ENCODE data around the gene ZMYM4. TPM values are rescaled to one million over a fixed set of nuclear protein-coding genes. Genes with fewer than 3 reads are reported as not detected.

ZMYM4 gene
- polyA plus RNA-seq, 3 donors = 12.3 to 31.8 (median 26.0) TPM

GRCh38 chr1:35382107-35382506 is 113.6 kb downstream of the ZMYM4 start:
- H3K9ac ChIP-seq (ENCODE audit: insufficient read depth, low read length, poor library complexity, severe bottlenecking) = no peak overlapping the region
- H3K27me3 Mint-ChIP-seq (ENCODE audit: low read depth in 3 of 3) = peaks cover 0 to 2% (median 0%) of the 10 kb centered on the region in 3 donors
- WGBS (ENCODE audit: insufficient coverage) = no CpG with 5 or more reads among the region's 4 CpGs

GRCh38 chr1:35386290-35386689 is 117.8 kb downstream of the ZMYM4 start:
- Mint-ChIP-seq H3K4me1 (peaks cover 24% of the 10 kb centered on the region), H3K4me3 (no peak overlapping the region)

More at GRCh38 chr1:35382107-35382506, 113.6 kb downstream of the ZMYM4 start:
- Mint-ChIP-seq H3K4me1 (peaks cover 13% of the 10 kb centered on the region), H3K9me3 (peaks cover 0 to 5% (median 3%) of the 10 kb centered on the region in 7 donors), H3K4me3 (no peak overlapping the region), H3K36me3 (peaks cover 26 to 40% of the 10 kb centered on the region in 2 donors), H3K27ac (no peak overlapping the region)
- intact Hi-C loops (cut with micrococcal nuclease) = no loop called here
- Histone ChIP-seq H3K79me2 (ENCODE audit: insufficient read depth, low read length) (no peaks in the 10 kb centered on the region), H4K20me1 (ENCODE audit: insufficient read depth, low read length) (no peaks in the 10 kb centered on the region), H3K27ac (ENCODE audit: low read depth in 1 of 2, low read length in 2 of 2) (no peak overlapping the region), H3K4me2 (replicated peaks; ENCODE audit: extremely low read depth, low read length, poor library complexity, severe bottlenecking) (no peak overlapping the region), H2AFZ (ENCODE audit: insufficient read depth, low read depth, low read length, poor library complexity, severe bottlenecking) (no peak overlapping the region), H3K27me3 (ENCODE audit: control insufficient read depth in 2 of 2, insufficient read depth in 2 of 2, low read length in 2 of 2) (no peaks in the 10 kb centered on the region), H3K4me3 (replicated peaks in 1 of 3; ENCODE audit: low read depth in 2 of 3, low read length in 3 of 3) (no peak overlapping the region), H3K36me3 (replicated peaks in 1 of 2; ENCODE audit: control insufficient read depth in 1 of 2, insufficient read depth in 2 of 2, low read length in 2 of 2) (peaks cover 2 to 44% of the 10 kb centered on the region in 2 donors), H3K9me3 (replicated peaks in 1 of 2; ENCODE audit: control insufficient read depth in 1 of 2, insufficient read depth in 1 of 2, low read length in 2 of 2) (no peaks in the 10 kb centered on the region), H3K4me1 (ENCODE audit: control insufficient read depth in 1 of 2, insufficient read depth in 2 of 2, low read length in 2 of 2) (peaks cover 0 to 3% of the 10 kb centered on the region in 2 donors)
- TF ChIP-seq CTCF (IDR thresholded peaks at IDR 0.05) = no peak
- no peak for DNase-seq

More at GRCh38 chr1:35386290-35386689, 117.8 kb downstream of the ZMYM4 start:
- peaks cover 0 to 13% (median 7%) of the 10 kb centered on the region in 7 donors for H3K9me3 Mint-ChIP-seq
- no peak overlapping the region for H3K4me3 ChIP-seq (replicated peaks in 1 of 3; ENCODE audit: low read depth in 2 of 3, low read length in 3 of 3)
- WGBS (ENCODE audit: insufficient coverage) = no CpG with 5 or more reads among the region's 7 CpGs
- no peak for TF ChIP-seq CTCF (IDR thresholded peaks at IDR 0.05)
- intact Hi-C loops (cut with micrococcal nuclease) = no loop called here
- DNase-seq = no peak
- H3K27ac ChIP-seq (ENCODE audit: low read depth in 1 of 2, low read length in 2 of 2) = peak overlapping the region in 1 of 2 donors; percentile 43
- H3K9me3 ChIP-seq (replicated peaks in 1 of 2; ENCODE audit: control insufficient read depth in 1 of 2, insufficient read depth in 1 of 2, low read length in 2 of 2) = peaks cover 0 to 4% of the 10 kb centered on the region in 2 donors
- no peak overlapping the region for H3K4me2 ChIP-seq (replicated peaks; ENCODE audit: extremely low read depth, low read length, poor library complexity, severe bottlenecking)
- H3K4me1 ChIP-seq (ENCODE audit: control insufficient read depth in 1 of 2, insufficient read depth in 2 of 2, low read length in 2 of 2) = peaks cover 0 to 7% of the 10 kb centered on the region in 2 donors
- H2AFZ ChIP-seq (ENCODE audit: insufficient read depth, low read depth, low read length, poor library complexity, severe bottlenecking) = no peak overlapping the region
- no peaks in the 10 kb centered on the region for H3K79me2 ChIP-seq (ENCODE audit: insufficient read depth, low read length)
- H3K36me3 ChIP-seq (replicated peaks in 1 of 2; ENCODE audit: control insufficient read depth in 1 of 2, insufficient read depth in 2 of 2, low read length in 2 of 2) = peaks cover 7 to 60% of the 10 kb centered on the region in 2 donors
- H3K27me3 ChIP-seq (ENCODE audit: control insufficient read depth in 2 of 2, insufficient read depth in 2 of 2, low read length in 2 of 2) = no peaks in the 10 kb centered on the region
- H3K27ac Mint-ChIP-seq = peak overlapping the region in 4 of 7 donors; percentile 26 to 65 (median 62)
- peaks cover 37 to 59% of the 10 kb centered on the region in 2 donors for H3K36me3 Mint-ChIP-seq
- no peak overlapping the region for H3K9ac ChIP-seq (ENCODE audit: insufficient read depth, low read length, poor library complexity, severe bottlenecking)
- H4K20me1 ChIP-seq (ENCODE audit: insufficient read depth, low read length) = no peaks in the 10 kb centered on the region
- H3K27me3 Mint-ChIP-seq (ENCODE audit: low read depth in 3 of 3) = peaks cover 0 to 2% (median 0%) of the 10 kb centered on the region in 3 donors

Data from CD14-positive monocyte (primary cell).